SK-N-MC (cell line): ENCODE results near the gene ZNF646.
"Not testable (repeated sequence)": the region's sequence is repeated elsewhere in the genome, so short reads cannot be mapped to it uniquely, and the experiment has no call there.

Source experiments
- DNase-seq: peaks from one replicate; pipeline ENCODE4 v3.0.0-alpha.2; 2011; ENCODE audit warnings: low read depth, low spot score
- H3K27ac ChIP-seq: fragments of 200-600 bp; sonication (generic); 2 replicates; pipeline ENCODE4 v1.5.1; 2016; ENCODE audit warnings: mixed run types
- H3K36me3 ChIP-seq: fragments of 200-600 bp; sonication (generic); 2 replicates; pipeline ENCODE4 v1.6.1; 2017; ENCODE audit warnings: antibody characterized with exemption, low read length, mixed read lengths; ENCODE audit not compliant: insufficient read depth
- H3K4me3 ChIP-seq: fragments of 200-600 bp; sonication (generic); 2 replicates; pipeline ENCODE4 v1.5.1; 2016
- H3K9ac ChIP-seq: fragments of 200-600 bp; sonication (generic); 2 replicates; pipeline ENCODE4 v1.8.0; 2017; ENCODE audit warnings: mixed run types, mixed read lengths; ENCODE audit not compliant: insufficient read length
- H3K9me3 ChIP-seq: fragments of 200-600 bp; sonication (generic); 2 replicates; pipeline ENCODE4 v1.6.1; 2017; ENCODE audit warnings: low read depth, mild to moderate bottlenecking, antibody characterized with exemption, low read length, moderate library complexity, mixed read lengths
- EZH2 ChIP-seq: fragments of 200-600 bp; sonication (generic); IDR thresholded peaks from one replicate; pipeline ENCODE4 v1.6.1; 2017; ENCODE audit warnings: antibody characterized with exemption
- FOXP2 ChIP-seq: optimal IDR thresholded peaks from 2 replicates; pipeline ENCODE3; 2011; ENCODE audit warnings: mild to moderate bottlenecking, moderate library complexity; ENCODE audit not compliant: insufficient read depth; ENCODE audit errors: extremely low read length, control extremely low read depth
- POLR2AphosphoS5 ChIP-seq: IDR thresholded peaks from 2 replicates; pipeline ENCODE4 v1.6.1; 2012; ENCODE audit warnings: mild to moderate bottlenecking, low read depth, low read length, borderline replicate concordance

The ZNF646 gene

DNA sequence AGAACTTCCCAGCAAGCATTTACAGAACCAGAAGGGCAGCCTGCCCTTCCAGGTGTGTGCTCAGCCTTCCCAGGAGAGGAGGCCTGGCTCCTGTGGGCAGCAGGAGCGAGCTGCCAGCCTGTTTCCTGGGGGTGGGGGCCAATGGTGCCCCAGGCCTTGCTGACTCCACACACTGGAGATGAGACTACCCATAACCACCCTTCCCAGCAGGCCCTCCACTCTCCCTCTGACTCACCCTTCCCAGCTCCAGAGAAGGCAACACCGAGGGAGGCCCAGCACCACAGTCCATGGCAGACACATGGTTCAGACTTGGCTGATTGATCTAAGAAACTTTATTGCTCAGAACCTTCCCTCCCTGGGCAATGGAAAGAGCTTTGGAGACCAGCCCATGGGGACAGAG, 16.3 kb downstream of the ZNF646 start:
- no peak overlapping the region for H3K9ac ChIP-seq
- H3K36me3 ChIP-seq = peaks cover 12% of the 10 kb centered on the region; the same call in 1 of the 2 replicates
- H3K4me3 ChIP-seq = no peak overlapping the region
- H3K27ac ChIP-seq = no peak overlapping the region
- TF ChIP-seq POLR2AphosphoS5 (no peak), EZH2 (no peak), FOXP2 (no peak)
- H3K9me3 ChIP-seq = no peaks in the 10 kb centered on the region
- DNase-seq = no peak

DNA sequence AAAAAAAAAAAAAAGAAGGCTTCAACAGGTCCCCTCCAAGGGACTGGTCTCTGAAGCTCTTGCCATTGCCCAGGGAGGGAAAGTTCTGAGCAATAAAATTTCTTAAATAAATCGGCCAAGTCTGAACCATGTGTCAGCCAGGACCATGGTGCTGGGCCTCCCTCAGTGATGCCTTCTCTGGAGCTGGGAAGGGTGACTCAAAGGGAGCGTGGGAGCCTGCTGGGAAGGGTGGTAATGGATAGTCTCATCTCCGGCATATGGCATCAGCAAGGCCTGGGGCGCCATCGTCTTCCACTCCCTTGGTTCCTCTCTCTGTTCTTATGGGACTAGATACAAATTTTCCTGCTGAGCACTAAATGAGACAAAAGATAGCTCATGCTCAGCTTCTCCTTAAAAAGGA, 18.1 kb downstream of the ZNF646 start:
- Histone ChIP-seq H3K9me3 (no peaks in the 10 kb centered on the region), H3K4me3 (no peak overlapping the region), H3K36me3 (peaks cover 12% of the 10 kb centered on the region; the same call in 1 of the 2 replicates), H3K9ac (no peak overlapping the region), H3K27ac (no peak overlapping the region)
- DNase-seq = no peak
- TF ChIP-seq EZH2 (no peak), POLR2AphosphoS5 (no peak), FOXP2 (no peak)

- no peak for DNase-seq
- Histone ChIP-seq H3K9me3 (no peaks in the 10 kb centered on the region), H3K9ac (peak overlapping the region; percentile 51), H3K27ac (no peak overlapping the region), H3K4me3 (peak overlapping the region; percentile 93), H3K36me3 (peaks cover 12% of the 10 kb centered on the region; the same call in 1 of the 2 replicates)
- TF ChIP-seq POLR2AphosphoS5 = no peak
- no peak for TF ChIP-seq FOXP2
- no peak for TF ChIP-seq EZH2
Observed at GRCh38 chr16:31093132-31093703, 19.0 kb downstream of the ZNF646 start.

GRCh38 chr16:31094088-31094423, 19.8 kb downstream of the ZNF646 start:
- DNase-seq = no peak
- Histone ChIP-seq H3K27ac (0 out of 2 replicates have a peak overlapping the region, but pooled peaks have one; percentile 78), H3K9me3 (no peaks in the 10 kb centered on the region), H3K4me3 (peak overlapping the region; percentile 93), H3K36me3 (peaks cover 12% of the 10 kb centered on the region; the same call in 1 of the 2 replicates), H3K9ac (peak overlapping the region; percentile 89)
- TF ChIP-seq EZH2 = no peak
- no peak for TF ChIP-seq POLR2AphosphoS5
- TF ChIP-seq FOXP2 = no peak

DNA sequence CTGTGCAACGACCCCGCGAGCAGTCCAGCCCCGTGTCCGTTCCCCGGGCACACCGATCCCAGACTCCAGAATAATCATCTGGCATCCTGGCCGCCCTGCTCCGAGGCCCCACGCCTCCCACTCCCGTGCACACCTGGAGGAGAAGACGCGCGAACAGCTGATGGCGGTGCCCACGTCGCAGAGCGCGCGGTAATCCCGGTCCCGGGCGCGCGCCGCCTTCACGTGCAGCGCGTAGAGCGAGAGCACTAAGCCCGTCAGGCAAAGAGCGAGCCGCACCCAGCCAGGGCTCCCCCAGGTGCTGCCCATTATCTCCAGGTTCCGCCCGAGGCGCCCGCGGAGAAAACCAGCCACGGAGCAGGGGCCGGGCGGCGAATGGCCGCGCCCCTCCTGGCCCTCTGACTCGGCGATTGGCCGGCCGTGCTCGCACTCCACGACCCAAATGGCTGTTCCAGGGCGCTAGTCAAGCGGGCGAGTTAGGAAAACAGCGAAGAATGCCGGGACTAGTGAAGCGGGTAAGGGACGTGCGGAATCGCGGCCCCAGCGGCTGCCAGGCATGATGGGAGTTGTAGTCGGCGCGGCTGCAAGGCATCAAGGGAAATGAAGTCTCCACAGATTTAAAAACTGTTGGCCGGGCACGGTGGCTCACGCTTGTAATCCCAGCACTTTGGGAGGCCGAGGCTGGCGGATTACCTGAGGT, 20.4 kb downstream of the ZNF646 start, which contains the start of gene VKORC1:
VKORC1 (minus strand) TSS at position 374 of the 697 bp plus-strand sequence; CDS start at position 306, 68 bp downstream.
- Histone ChIP-seq H3K27ac (peak within 1 kb of the TSS; percentile 78), H3K4me3 (peak within 1 kb of the TSS; percentile 93)
- TF ChIP-seq EZH2 = no peak
- TF ChIP-seq POLR2AphosphoS5 = peak; percentile 84
- TF ChIP-seq FOXP2 = no peak

DNA sequence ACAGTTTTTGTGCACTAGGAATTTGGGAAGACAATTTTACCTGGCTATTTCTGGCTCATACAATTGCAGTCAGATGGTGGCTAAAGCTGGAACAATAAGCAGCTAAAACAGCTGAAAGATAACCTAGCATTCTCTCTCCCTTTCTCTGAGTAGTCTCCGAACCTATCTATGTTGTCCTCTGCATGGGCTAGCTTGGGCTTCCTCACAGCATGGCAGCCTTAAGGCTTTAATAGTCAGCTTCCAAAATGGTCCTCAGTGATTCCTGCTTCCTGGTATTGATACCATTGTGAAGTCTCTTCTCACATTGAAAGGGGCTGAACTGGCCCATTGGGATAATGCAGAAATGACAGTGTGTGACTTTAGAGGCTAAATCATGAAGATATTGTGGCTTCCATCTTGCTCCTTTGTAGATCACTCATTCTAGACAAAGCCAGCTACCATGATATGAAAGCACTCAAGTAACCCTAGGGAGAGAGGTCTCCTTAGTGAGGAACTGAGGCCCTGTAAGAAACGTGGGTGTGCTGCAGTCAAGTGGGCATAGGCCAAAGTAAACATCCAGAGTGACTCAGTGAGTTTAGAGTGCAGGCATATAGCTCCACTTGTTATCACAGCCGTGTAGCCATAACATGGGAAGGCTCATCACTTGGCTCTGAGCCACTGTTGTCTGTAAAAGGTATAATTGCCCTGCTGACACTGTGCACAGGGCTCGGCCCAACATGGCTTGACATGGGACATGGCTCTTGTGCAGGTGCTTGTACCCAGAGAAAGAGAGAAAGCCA, 25.8 kb downstream of the ZNF646 start:
- H3K9ac ChIP-seq = no peak overlapping the region
- H3K4me3 ChIP-seq = no peak overlapping the region
- DNase-seq = no peak
- TF ChIP-seq EZH2 (no peak), POLR2AphosphoS5 (no peak), FOXP2 (no peak)
- H3K27ac ChIP-seq = no peak overlapping the region
- H3K9me3 ChIP-seq = no peaks in the 10 kb centered on the region
- no peaks in the 10 kb centered on the region for H3K36me3 ChIP-seq

More for the DNA sequence above, 20.4 kb downstream of the ZNF646 start, which contains the start of gene VKORC1:
- peaks cover 12% of the 10 kb centered on the region; the same call in 1 of the 2 replicates for H3K36me3 ChIP-seq
- DNase-seq = peak; percentile 76
- H3K9ac ChIP-seq = peak within 1 kb of the TSS; percentile 89
- no peaks in the 10 kb centered on the region for H3K9me3 ChIP-seq

DNA sequence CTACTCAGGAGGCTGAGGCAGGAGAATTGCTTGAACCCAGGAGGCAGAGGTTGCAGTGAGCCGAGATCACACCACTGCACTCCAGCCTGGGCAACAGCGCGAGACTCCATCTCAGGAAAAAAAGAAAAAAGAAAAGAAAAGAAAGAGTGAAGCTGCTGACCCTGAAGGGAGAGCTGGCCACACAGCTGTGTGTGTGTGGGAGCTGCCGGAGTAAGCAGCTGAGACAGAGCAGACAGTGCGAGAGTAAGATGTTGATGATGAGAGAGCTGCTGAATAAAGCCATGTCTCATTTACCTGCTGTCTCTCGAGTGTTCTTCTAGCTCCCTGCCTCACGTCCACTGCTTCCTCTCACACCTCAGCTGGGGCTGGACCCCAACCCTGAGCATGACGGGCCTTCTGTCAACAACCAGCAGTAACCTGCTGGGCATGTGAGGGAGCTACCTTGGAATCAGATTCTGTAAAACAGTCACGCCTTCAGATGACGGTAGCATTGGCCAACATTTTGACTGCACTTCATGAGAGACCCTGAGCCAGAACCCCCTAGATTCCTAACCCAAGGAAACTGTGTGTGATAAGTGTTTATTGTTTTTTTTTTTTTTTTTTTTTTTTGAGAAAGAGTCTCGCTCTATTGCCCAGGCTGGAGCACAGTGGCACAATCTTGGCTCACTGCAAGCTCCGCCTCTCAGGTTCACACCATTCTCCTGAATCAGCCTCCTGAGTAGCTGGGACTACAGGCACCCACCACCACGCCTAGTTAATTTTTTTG, 26.8 kb downstream of the ZNF646 start:
- not testable (repeated sequence) for H3K9ac ChIP-seq, H3K4me3 ChIP-seq, DNase-seq, H3K9me3 ChIP-seq, H3K36me3 ChIP-seq, H3K27ac ChIP-seq
